HL-60/S4 treated with phorbol 12-myristate 13-acetate at 8.2 ng/mL for 4 days and 3 days (cell line): Measurements from ENCODE around the gene SPINK5.
"Not testable (repeated sequence)": the region's sequence is repeated elsewhere in the genome, so short reads cannot be mapped to it uniquely, and the experiment has no call there.

Experiments used
- in situ Hi-C: fragments of 300-500 bp; cut with MboI; formaldehyde crosslinking; loops from 2 replicates; pipeline ENCODE4 v1.15.0; 2022; ENCODE audit warnings: low sequenced_read_pairs

Gene SPINK5

GRCh38 chr5:148063861-148064260 lies at the start of gene SPINK5:
Gene SPINK5, plus strand, starts transcription at chr5:148063980. Its CDS starts 65 bp downstream, at chr5:148064045.
- in situ Hi-C loops: no loop called here

GRCh38 chr5:148014276-148014675 lies 49.5 kb upstream of the SPINK5 start:
- in situ Hi-C loops: no loop called here

GRCh38 chr5:148020257-148020988 lies 43.4 kb upstream of the SPINK5 start:
- in situ Hi-C loops: no loop called here

- in situ Hi-C loops: no loop called here
Measured at GRCh38 chr5:148027505-148027904, 36.3 kb upstream of the SPINK5 start.

GRCh38 chr5:148029131-148029530 lies 34.6 kb upstream of the SPINK5 start:
- in situ Hi-C loops: no loop called here

- in situ Hi-C loops: no loop called here
Measured at GRCh38 chr5:148033134-148033533, 30.6 kb upstream of the SPINK5 start.

- in situ Hi-C loops: no loop called here
Measured at GRCh38 chr5:148035676-148036075, 28.1 kb upstream of the SPINK5 start.

GRCh38 chr5:148042881-148043280 lies 20.9 kb upstream of the SPINK5 start:
- in situ Hi-C loops: no loop called here

GRCh38 chr5:148043705-148044104 lies 20.1 kb upstream of the SPINK5 start:
- in situ Hi-C loops: no loop called here

- in situ Hi-C loops: not testable (repeated sequence)
Measured at GRCh38 chr5:148055160-148055559, 8.6 kb upstream of the SPINK5 start.

GRCh38 chr5:148060309-148060708 lies 3.5 kb upstream of the SPINK5 start:
- in situ Hi-C loops: no loop called here

GRCh38 chr5:148060881-148061280 lies 2.9 kb upstream of the SPINK5 start:
- in situ Hi-C loops: no loop called here

GRCh38 chr5:148070621-148071020 lies 6.8 kb downstream of the SPINK5 start:
- in situ Hi-C loops: no loop called here

- in situ Hi-C loops: no loop called here
Measured at GRCh38 chr5:148072207-148072606, 8.4 kb downstream of the SPINK5 start.

GRCh38 chr5:148075529-148075928 lies 11.7 kb downstream of the SPINK5 start:
- in situ Hi-C loops: no loop called here

GRCh38 chr5:148083203-148083602 lies 19.4 kb downstream of the SPINK5 start:
- in situ Hi-C loops: no loop called here

GRCh38 chr5:148084269-148084668 lies 20.5 kb downstream of the SPINK5 start:
- in situ Hi-C loops: no loop called here

GRCh38 chr5:148085310-148085709 lies 21.5 kb downstream of the SPINK5 start:
- in situ Hi-C loops: no loop called here

- in situ Hi-C loops: no loop called here
Measured at GRCh38 chr5:148085977-148086705, 22.4 kb downstream of the SPINK5 start.

GRCh38 chr5:148090146-148090772 lies 26.5 kb downstream of the SPINK5 start:
- in situ Hi-C loops: no loop called here

GRCh38 chr5:148090773-148091250 lies 27.0 kb downstream of the SPINK5 start:
- in situ Hi-C loops: no loop called here
